IPS DF 6.9 (cell line): ENCODE measurements around the gene C9orf43.
"Not testable (repeated sequence)": the region's sequence is repeated elsewhere in the genome, so short reads cannot be mapped to it uniquely, and the experiment has no call there.

ENCODE experiments used
- DNase-seq: peaks from one replicate; pipeline ENCODE4 v3.0.0-alpha.2; 2013; ENCODE audit warnings: low read depth, low spot score
- H3K27ac ChIP-seq: one replicate; pipeline ENCODE4 v1.5.1; 2013; ENCODE audit warnings: low read length, control low read depth
- H3K27me3 ChIP-seq: 2 replicates; pipeline ENCODE4 v1.6.1; 2013; ENCODE audit warnings: mild to moderate bottlenecking, low read length; ENCODE audit not compliant: control insufficient read depth, insufficient read depth
- H3K36me3 ChIP-seq: 2 replicates; pipeline ENCODE4 v1.6.1; 2013; ENCODE audit warnings: low read length; ENCODE audit not compliant: control insufficient read depth, insufficient read depth
- H3K4me1 ChIP-seq: 2 replicates; pipeline ENCODE4 v1.6.1; 2013; ENCODE audit warnings: low read length; ENCODE audit not compliant: control insufficient read depth, insufficient read depth
- H3K4me3 ChIP-seq: 2 replicates; pipeline ENCODE4 v1.5.1; 2013; ENCODE audit warnings: mild to moderate bottlenecking, low read length
- H3K9me3 ChIP-seq: 2 replicates; pipeline ENCODE4 v1.6.1; 2013; ENCODE audit warnings: low read length, inconsistent platforms; ENCODE audit not compliant: control insufficient read depth, insufficient read depth
- WGBS: extraction: QIAGEN DNeasy Blood & Tissue Kit; methylation state at CpG from one replicate; pipeline ENCODE4 v1.1.7; 2013; ENCODE audit warnings: mixed read lengths, missing lambda C conversion rate; ENCODE audit not compliant: insufficient read length, insufficient coverage; 5-methylcytosine and 5-hydroxymethylcytosine counted together

C9orf43 gene

DNA sequence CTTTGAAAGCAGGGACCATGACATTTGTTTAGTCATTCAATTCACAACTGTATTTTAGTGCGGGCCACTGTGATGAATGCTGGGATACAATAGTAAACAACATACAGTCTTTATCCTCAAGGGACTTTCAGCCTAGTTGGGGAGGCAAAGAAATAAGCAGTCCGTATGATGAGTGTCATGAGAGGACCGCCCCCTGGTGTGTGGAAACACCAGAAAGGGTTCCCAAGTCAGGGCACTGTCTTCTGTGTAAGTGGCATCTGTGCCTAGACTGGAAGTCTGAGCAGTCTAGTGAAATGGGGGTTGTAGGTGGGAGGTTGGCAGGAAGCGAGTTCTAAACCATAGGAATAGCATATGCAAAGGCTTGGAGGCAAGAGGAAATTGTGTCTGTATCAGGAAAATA, 6.8 kb downstream of the C9orf43 start:
- DNase-seq: no peak
- no peaks in the 10 kb centered on the region for H3K9me3 ChIP-seq
- no peak overlapping the region for H3K4me3 ChIP-seq
- no CpG with 5 or more reads among the region's 4 CpGs for WGBS
- no peaks in the 10 kb centered on the region for H3K36me3 ChIP-seq
- no peaks in the 10 kb centered on the region for H3K4me1 ChIP-seq
- H3K27me3 ChIP-seq: no peaks in the 10 kb centered on the region
- no peak overlapping the region for H3K27ac ChIP-seq

DNA sequence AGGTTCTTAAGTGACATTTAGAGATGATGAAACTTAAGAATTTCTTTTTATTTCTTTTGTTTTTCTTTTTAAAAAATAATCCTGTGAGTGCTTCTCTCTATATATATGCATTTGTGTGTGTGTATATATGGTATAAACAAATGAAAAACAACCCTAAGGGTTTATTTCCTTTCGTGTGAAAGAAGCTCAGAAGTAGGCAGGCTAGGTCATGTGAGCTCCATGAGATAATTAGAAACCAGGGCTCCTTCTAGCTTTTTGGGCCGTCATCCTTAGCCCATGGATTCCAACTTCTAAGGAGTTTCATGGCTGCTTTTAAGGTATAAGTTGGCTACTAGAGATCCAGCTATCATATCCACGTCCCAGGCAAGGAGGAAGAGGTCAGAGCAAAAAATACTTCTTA, 11.2 kb downstream of the C9orf43 start:
- no peak for DNase-seq
- Histone ChIP-seq H3K4me1 (no peaks in the 10 kb centered on the region), H3K27me3 (no peaks in the 10 kb centered on the region), H3K36me3 (no peaks in the 10 kb centered on the region), H3K27ac (no peak overlapping the region), H3K9me3 (no peaks in the 10 kb centered on the region), H3K4me3 (no peak overlapping the region)
- WGBS: no CpG with 5 or more reads among the region's 3 CpGs

DNA sequence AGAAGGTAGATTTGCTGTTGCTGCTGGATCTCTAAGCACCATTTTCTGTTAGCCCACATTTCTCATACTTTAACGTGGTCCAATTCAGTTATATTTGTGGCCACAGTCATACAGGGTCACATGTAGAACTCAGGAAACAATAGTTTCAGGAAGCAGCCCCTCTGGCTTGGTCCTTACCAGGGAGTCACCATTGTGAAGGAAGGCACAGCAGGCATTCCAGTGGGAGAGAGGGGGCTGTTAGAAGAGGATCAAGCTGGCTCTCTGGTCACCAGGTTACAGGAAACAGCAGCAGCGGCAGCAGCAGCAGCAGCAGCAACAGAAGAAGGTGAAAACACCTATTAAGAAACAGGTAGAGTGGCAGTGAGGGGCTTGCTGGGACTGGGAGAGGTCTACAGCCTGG, 14.5 kb downstream of the C9orf43 start:
- no peak overlapping the region for H3K4me3 ChIP-seq
- H3K27ac ChIP-seq: no peak overlapping the region
- no CpG with 5 or more reads among the region's 2 CpGs for WGBS
- H3K27me3 ChIP-seq: no peaks in the 10 kb centered on the region
- H3K9me3 ChIP-seq: no peaks in the 10 kb centered on the region
- no peaks in the 10 kb centered on the region for H3K36me3 ChIP-seq
- no peak for DNase-seq
- no peaks in the 10 kb centered on the region for H3K4me1 ChIP-seq

DNA sequence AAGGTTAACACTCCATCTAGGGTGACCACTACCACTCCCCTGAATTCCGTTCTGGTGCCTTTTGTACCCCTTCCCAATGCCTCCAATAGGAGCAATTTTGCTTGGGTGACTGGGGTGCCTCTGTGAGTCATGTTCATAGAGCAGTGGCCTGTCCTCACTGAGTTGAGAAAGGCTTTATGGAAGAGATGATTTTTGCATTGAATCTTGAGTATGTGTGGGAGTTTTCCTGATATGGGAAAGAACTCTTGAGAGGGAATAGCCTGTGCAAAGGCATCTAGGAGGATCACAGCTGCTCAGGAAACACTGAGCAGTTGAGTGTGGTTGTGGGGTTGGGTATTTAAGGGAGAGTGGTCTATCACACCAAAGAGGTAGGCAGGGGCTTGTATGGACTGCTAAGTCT, 16.2 kb downstream of the C9orf43 start:
- Histone ChIP-seq H3K4me3 (no peak overlapping the region), H3K27me3 (no peaks in the 10 kb centered on the region), H3K36me3 (no peaks in the 10 kb centered on the region), H3K9me3 (no peaks in the 10 kb centered on the region), H3K4me1 (no peaks in the 10 kb centered on the region), H3K27ac (no peak overlapping the region)
- no peak for DNase-seq
- no CpG with 5 or more reads among the region's 1 CpG for WGBS

DNA sequence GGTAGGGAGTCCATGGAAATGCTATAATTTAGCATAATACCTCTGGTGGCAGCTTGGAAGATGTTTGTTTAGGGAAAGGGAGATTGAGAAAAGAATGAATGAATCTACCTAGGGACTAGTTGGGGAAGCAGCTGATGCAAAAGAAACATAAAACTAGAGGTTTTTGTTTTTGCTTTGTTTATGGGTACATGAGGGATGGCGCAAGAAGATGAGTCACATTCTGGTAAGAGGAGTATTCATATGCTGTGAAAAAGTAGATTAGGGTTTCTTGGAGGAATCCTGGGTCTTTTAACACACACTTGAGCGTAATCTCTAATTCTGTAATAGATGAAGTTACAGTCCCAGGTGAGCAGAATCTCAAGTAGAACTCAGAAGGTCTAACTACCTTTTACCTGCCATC, 17.1 kb downstream of the C9orf43 start:
- Histone ChIP-seq H3K36me3 (no peaks in the 10 kb centered on the region), H3K27me3 (no peaks in the 10 kb centered on the region), H3K9me3 (no peaks in the 10 kb centered on the region), H3K4me3 (no peak overlapping the region), H3K4me1 (no peaks in the 10 kb centered on the region), H3K27ac (no peak overlapping the region)
- DNase-seq: no peak
- WGBS: no CpG with 5 or more reads among the region's 2 CpGs

DNA sequence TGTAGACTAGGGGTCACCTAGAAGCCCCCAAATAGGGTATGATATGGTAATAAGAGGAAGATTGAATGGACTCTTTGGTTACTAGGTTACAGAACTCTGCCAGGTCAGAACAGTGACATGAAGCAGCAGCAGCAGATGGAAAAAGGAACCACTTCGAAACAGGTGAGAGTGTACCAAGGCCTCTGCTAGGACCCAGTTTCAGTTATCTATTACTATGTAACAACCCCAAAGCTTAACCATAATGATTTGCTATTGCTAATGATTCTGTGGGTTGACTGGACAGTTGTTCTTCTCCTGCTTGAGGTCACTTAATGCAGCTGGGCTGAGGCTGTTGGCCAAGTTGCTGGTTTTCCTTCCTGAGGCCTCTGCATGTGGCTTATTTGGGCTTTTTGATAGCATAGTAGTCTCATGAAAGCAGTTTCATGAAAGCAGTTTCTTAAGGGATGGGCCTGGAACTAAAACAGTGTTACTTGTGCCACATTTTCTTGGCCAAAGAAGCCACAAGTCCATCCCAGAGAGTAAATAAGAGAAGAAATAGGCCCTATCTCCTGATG, 17.6 kb downstream of the C9orf43 start:
- Histone ChIP-seq H3K9me3 (no peaks in the 10 kb centered on the region), H3K27ac (no peak overlapping the region), H3K4me1 (no peaks in the 10 kb centered on the region), H3K36me3 (no peaks in the 10 kb centered on the region), H3K4me3 (no peak overlapping the region), H3K27me3 (no peaks in the 10 kb centered on the region)
- WGBS: no CpG with 5 or more reads among the region's 1 CpG
- no peak for DNase-seq

DNA sequence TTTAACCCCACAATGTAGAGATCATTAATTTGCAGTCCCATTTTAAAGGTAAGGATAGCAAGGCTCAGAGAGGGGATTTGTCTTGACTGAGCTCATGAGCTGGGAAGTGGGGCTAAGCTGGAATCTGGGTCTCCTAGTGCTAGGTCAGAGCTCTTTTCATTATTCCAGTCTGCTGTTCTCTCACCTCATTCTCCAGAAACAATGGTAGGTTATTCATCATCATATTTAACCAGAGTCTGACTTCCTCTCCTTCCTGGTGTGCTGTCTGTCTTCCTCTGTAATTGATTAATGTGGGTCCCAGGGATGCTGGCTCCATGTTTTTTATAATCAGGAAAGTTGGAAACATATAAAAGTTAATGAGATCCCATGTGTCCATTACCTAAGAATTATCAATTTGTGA, 20.6 kb downstream of the C9orf43 start:
- Histone ChIP-seq H3K27me3 (no peaks in the 10 kb centered on the region), H3K4me1 (no peaks in the 10 kb centered on the region), H3K36me3 (no peaks in the 10 kb centered on the region), H3K27ac (no peak overlapping the region), H3K4me3 (no peak overlapping the region), H3K9me3 (no peaks in the 10 kb centered on the region)
- DNase-seq: no peak

DNA sequence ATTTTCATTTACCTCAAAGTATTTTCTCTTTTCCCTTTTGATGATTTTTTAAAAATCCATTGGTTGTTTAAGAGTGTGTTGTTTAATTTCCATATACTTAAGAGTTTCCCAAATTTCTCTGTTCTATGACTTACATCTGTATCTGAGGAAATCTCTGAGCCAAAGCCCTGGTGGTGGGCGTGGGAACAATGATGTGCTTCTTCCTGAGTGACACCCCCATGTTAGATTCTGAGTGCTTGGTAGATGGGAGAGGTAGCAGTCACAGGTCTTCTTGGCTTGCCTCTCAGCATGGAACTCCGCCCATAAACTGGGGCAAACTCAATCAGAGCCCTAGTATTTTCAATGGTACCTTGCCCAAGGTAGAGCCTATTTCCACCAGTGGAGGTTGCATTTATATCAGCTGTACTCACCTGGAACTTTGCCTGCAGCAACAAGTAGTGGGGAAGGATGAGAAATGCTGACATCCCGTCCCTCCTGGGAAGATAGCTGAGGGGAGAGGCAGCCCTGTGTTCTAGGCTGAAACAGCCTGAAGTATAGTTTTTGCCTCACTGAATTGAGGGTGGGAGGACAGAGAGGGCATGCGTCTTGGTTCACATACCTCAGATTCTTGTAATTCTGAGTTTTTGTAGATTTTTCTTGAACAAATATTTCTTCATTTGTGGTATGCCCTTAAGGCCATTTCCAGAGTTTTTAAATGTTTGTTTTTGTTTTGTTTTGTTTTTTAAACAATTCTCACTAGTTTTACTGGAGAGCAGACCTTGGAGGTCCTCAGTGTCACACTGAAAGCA, 26.4 kb downstream of the C9orf43 start:
- H3K36me3 ChIP-seq: no peaks in the 10 kb centered on the region
- H3K27ac ChIP-seq: no peak overlapping the region
- no peak for DNase-seq
- no peak overlapping the region for H3K4me3 ChIP-seq
- no peaks in the 10 kb centered on the region for H3K27me3 ChIP-seq
- no peaks in the 10 kb centered on the region for H3K9me3 ChIP-seq
- no CpG with 5 or more reads among the region's 4 CpGs for WGBS
- no peaks in the 10 kb centered on the region for H3K4me1 ChIP-seq

DNA sequence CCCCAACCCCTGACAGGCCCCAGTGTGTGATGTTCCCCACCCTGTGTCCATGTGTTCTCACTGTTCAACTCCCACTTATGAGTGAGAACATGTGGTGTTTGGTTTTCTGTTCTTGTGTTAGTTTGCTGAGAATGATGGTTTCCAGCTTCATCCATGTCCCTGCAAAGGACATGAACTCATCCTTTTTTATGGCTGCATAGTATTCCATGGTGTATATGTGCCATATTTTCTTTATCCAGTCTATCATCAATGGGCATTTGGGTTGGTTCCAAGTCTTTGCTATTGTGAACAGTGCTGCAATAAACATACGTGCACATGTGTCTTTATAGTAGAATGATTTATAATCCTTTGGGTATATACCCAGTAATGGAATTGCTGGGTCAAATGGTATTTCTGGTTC, 27.2 kb downstream of the C9orf43 start:
- not testable (repeated sequence) for DNase-seq, H3K4me3 ChIP-seq, H3K4me1 ChIP-seq, H3K9me3 ChIP-seq, H3K27me3 ChIP-seq, H3K27ac ChIP-seq, H3K36me3 ChIP-seq
- WGBS: no CpG with 5 or more reads among the region's 1 CpG

DNA sequence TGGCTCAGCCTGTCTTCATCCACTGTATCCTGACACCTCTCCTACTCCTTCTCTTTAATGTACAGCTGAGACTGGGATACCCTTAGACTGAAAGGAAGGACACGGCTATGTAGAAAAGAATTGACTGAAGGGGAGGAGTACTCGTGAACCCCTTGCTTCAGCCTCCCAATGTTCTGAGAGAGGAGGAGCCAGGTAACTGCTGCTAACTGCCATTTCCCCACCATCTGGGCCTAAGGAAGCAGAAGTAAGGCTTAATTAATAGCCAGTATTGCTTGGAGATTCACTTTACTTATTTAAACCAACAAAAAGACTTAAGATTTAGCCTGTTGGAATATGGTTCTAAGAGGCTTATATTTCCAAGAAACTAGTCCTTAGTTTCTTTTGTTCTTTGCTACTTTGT, 34.2 kb downstream of the C9orf43 start:
- whole genome bisulfite sequencing: no CpG with 5 or more reads among the region's 2 CpGs
- no peaks in the 10 kb centered on the region for H3K4me1 ChIP-seq
- DNase-seq: no peak
- no peaks in the 10 kb centered on the region for H3K27me3 ChIP-seq
- H3K4me3 ChIP-seq: no peak overlapping the region
- no peaks in the 10 kb centered on the region for H3K36me3 ChIP-seq
- H3K27ac ChIP-seq: no peak overlapping the region
- H3K9me3 ChIP-seq: no peaks in the 10 kb centered on the region

DNA sequence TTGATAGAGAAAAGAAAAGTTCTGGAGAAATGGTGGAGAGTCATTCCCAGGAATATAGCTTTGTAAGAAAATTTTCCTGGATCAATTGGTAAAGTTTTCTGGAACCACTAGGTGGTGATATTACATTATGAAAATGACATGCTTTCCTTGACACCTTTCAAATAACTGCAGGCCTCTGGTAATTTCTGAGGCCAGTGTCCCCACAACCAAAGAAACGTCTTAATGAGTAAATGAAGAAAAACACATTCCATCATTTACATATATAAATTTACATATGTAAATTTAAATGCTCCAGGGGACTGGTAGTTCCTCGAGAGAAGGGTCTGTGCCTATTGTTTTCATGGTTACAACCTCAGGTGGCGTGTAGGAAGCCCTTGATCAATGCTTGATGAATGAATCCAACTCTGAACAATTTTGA, 35.8 kb downstream of the C9orf43 start:
- Histone ChIP-seq H3K27me3 (no peaks in the 10 kb centered on the region), H3K9me3 (no peaks in the 10 kb centered on the region), H3K36me3 (no peaks in the 10 kb centered on the region), H3K4me3 (no peak overlapping the region), H3K27ac (no peak overlapping the region), H3K4me1 (no peaks in the 10 kb centered on the region)
- DNase-seq: no peak
- no CpG with 5 or more reads among the region's 3 CpGs for WGBS
